ENCODE measurements around the gene MIA.
A peak's percentile ranks its signal among the peaks of the same experiment; 100 is the strongest.
"Not testable (repeated sequence)": the region's sequence is repeated elsewhere in the genome, so short reads cannot be mapped to it uniquely, and the experiment has no call there.

Gene MIA

GRCh38 chr19:40750874-40751537 is 24.3 kb upstream of the MIA start, which contains the start of gene SNRPA:
Gene SNRPA, plus strand, starts transcription at chr19:40751203. Its CDS starts 206 bp downstream, at chr19:40751409.
- peak; percentile 69 to 75 for ATAC-seq

DNA sequence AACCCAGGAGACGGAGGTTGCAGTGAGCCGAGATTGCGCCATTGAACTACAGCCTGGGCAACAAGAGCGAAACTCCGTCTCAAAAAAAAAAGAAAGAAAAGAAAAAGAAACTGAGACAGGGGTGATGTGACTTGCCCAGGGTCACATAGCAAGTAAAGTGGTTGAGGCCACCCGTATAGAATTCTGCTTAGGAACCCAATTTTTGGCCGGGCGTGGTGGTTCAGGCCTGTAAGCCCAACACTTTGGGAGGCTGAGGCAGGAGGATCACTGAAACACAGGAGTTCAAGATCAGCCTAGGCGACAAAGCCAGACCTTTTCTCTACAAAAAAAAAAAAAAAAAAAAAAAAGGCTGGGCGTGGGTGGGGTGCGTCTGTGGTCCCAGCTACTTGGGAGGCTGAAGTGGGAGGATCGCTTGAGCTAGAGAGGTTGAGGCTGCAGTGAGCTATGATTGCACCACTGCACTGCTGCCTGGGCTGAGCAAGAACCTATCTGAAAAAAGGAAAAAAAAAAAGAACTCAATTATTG is 23.0 kb upstream of the MIA start:
- ATAC-seq: no peak

GRCh38 chr19:40754611-40755247 is 20.6 kb upstream of the MIA start:
- ATAC-seq: peak in 1 of 2 donors; percentile 4

DNA sequence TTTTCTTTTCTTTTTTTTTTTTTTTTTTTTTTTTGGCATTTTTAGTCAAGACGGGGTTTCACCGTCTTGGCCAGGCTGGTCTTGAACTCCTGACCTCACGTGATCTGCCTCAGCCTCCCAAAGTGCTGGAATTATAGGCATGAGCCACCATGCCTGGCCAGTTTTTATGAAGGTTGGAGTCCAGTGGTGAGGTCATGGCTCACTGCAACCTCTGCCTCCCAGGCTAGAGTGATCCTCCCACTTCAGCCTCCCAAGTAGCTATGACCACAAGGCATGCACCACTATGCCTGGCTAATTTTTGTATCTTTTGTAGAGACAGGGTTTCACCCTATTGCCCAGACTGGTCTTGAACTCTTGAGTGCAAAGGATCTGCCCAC is 20.1 kb upstream of the MIA start:
- ATAC-seq: no peak

DNA sequence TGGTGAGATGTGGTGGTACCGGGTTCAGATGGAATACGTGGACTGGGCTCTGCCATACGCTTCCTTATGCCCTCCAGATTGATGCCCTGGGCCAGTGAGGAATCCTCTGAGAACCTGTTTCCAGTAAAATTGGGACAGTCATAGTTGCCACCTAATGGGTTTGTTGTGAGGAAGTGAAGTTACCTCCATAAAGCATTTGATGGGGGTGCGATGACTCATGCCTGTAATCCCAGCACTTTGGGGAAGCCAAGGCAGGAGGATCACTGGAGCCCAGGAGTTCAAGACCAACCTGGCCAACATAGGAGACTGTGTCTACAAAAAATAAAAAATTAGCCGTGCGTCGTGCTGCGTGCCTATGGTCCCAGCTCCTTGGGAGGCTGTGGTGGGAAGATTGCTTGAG is 19.5 kb upstream of the MIA start:
- ATAC-seq: no peak

GRCh38 chr19:40756502-40757110 is 18.7 kb upstream of the MIA start:
- ATAC-seq: no peak

DNA sequence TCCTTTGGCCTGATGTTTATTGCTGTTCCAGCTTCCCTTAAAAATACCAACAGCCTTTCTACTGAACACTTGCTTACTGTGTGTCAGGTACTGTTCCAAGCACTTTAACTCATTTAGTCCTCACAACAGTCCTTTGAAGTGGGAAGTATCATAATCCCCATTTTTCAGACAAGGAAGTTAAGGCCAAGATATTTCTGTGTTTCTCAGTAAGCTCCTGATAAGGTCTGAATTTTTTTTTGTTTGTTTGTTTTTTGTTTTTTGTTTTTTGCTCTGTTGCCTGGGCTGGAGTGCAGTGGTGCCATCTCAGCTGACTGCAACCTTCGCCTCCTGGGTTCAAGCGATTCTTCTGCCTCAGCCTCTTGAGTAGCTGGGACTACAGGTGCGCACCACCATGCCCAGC is 16.8 kb upstream of the MIA start:
- no peak for ATAC-seq

GRCh38 chr19:40759352-40759751 is 16.0 kb upstream of the MIA start:
- no peak for ATAC-seq

DNA sequence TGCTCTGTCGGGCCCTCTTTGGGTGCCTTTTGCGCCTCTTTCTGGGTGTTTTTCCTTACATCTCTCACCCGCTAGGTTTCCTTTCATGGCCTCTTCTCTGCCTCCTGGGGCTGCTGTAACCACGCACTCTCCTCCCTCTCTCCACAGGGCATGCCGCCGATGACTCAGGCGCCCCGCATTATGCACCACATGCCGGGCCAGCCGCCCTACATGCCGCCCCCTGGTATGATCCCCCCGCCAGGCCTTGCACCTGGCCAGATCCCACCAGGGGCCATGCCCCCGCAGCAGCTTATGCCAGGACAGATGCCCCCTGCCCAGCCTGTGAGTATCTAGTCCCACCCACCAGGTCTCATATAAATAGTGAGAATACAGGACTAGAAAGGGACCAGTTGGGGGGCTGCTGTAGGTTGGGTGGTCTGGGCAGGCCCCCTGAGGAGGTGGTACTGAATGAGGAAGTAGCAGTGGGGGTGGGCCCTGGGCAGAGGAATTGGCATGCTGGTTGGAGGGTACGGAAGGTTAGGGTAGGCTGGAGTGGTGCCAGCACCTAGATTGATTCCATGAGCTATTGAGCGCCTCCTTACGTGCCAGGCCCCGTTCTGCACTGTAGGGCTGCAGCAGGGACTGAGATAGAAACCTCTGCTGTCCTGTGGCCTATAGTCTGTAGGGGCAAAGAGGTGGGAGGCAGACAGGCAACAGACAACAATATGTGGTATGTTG is 12.4 kb upstream of the MIA start:
- no peak for ATAC-seq

DNA sequence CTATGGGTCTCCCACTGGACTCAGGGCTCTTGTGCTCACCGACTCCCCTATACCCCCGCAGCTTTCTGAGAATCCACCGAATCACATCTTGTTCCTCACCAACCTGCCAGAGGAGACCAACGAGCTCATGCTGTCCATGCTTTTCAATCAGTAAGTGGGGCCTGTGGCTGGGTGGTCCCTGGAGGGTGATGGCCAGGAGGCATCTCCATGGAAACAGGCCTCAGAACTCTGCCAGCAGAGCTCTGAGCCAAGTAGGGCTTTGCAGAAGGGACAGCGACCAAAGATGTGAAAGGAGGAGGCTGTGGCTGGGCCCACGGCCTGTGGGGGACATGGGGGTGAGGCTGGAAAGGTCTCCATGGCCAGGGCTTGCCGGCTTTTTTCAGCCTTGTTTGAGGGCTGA is 11.8 kb upstream of the MIA start:
- no peak for ATAC-seq

DNA sequence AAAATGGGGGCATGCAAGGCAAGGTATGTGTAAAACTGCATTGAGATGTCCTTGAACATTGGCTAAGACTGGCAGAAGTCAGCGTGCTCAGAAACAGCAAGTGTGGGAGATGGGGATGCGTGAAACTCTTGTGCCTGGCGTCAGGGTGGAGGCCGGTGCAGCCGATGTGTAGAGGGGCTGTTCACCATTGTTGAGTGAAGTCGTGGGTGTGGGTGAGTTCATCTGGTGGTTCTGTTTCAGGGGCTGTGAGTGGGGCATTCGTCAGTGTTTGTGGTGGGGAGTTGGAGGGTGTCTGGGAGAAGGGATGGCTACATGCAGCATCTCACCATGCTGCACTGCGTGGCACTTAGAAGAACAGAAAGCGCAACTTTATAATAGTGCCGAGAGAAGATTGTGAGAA is 11.4 kb upstream of the MIA start:
- no peak for ATAC-seq

GRCh38 chr19:40766385-40766784 is 8.9 kb upstream of the MIA start:
- not testable (repeated sequence) for ATAC-seq

GRCh38 chr19:40768869-40769268 is 6.5 kb upstream of the MIA start:
- ATAC-seq: no peak

DNA sequence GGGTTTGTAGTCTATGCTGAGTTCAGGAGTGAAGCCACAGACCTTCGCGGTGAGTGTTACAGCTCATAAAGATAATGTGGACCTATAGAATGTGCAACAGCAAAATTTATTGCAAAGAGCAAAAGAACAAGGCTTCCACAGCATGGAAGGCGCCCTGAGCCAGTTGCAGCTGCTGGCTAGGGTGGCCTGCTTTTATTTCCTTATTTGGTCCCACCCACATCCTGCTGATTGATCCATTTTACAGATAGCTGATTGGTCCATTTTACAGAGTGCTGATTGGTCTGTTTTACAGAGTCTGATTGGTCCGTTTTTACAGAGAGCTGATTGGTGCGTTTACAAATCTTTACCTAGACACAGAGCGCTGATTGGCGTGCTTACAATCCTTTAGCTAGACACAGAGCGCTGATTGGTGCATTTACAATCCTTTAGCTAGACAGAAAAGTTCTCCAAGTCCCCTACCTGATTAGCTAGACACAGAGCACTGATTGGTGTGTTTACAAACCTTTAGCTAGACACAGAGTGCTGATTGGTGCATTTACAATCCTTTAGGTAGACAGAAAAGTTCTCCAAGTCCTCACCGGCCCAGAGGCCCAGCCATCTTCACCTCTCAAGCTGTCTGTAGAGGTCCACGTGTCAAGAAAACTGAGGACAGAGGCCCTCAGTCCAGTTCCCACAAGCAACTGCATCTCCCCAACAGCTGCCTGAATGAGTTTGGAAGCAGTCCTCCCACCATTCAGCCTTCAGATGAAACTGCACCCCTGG is 4.0 kb upstream of the MIA start:
- not testable (repeated sequence) for ATAC-seq

DNA sequence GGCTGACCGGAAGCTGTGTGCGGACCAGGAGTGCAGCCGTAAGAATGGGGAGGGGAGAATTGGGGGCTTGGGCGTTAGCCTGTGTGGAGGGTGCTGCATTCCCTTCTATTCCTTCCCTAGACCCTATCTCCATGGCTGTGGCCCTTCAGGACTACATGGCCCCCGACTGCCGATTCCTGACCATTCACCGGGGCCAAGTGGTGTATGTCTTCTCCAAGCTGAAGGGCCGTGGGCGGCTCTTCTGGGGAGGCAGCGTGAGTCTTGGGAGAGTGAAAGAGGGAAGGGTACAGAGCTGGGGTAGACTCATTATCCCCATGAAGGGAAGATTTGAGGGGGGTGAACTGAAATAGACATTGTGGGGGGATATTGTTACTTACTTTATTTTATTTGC is 306 bp downstream of the MIA start:
- ATAC-seq: no peak

DNA sequence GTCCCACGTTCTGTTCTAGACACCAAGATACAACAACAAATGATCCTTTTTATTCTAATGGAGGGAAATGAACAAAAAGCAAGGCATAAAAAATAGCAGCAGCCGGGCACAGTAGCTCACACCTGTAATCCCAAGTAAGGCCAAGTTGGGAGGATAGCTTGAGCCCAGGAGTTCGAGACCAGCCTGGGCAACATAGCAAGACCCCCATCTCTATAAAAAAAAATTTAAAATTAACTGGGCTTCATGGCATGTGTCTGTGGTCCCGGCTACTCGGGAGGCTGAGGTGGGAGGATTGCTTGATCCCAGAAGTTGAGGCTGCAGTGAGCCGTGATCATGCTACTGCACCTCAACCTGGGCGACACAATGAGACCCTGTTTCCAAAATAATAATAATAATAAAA is 1.0 kb downstream of the MIA start:
- ATAC-seq: no peak

- ATAC-seq: peak; percentile 63 to 64
These were observed 1.8 kb downstream of the MIA start for GRCh38 chr19:40776932-40777644.

DNA sequence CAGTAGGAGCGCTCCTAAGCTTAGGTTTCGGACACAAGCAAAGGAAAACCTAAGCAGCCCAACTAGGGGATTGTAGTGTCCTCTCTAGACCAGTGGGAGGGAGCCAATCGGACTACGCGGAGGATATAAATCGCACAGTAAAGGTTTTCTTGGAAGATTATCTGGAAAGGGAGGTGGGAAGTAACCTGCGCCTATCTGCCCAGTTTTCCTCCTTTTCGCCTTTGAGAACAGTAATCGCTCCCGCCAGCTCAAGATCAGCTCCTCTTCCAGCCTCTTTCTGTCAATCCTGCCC is 2.3 kb downstream of the MIA start:
- no peak for ATAC-seq

DNA sequence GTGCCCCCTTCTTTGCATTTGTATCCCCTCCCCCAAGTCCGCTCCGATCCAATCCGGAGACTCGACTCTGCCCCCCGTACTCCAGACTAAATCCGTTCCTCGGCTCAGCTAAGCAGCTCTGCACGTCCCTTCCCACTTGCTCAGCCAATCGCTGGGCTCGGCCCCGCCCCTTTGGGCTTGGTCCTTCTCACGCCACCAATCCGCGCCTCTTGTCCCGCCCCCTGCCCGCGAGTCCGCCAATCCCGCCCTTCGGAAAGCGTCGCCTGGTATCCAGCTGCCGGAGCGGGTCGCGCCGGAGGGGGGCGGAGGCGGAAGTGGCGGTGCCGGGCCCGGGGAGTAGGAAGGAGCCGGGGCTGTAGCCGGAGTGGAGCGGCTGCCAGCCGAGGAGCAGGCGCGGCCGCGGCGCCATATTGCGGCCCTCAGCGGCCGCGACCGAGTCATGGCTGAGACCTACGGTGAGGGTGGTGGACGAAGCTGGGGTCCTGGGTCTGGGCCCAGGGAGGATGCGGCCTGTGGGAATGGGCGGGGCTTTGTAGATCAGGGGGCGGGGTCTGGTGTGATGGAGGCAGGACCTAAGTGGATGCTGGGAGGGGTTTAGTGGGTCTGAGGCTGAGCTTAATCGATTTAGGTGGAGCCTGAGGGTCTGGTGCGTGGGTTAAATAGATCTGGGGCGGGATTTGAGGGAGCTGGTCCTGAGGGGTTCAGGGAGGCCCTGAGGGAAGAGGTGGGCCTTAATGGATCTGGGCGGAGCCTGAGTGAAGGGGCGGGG is 2.8 kb downstream of the MIA start, which contains the start of gene RAB4B:
Gene RAB4B (plus strand): TSS at position 311 of the 769 bp plus-strand sequence. CDS start 129 bp downstream, at position 440.
- peak; percentile 83 to 88 for ATAC-seq

DNA sequence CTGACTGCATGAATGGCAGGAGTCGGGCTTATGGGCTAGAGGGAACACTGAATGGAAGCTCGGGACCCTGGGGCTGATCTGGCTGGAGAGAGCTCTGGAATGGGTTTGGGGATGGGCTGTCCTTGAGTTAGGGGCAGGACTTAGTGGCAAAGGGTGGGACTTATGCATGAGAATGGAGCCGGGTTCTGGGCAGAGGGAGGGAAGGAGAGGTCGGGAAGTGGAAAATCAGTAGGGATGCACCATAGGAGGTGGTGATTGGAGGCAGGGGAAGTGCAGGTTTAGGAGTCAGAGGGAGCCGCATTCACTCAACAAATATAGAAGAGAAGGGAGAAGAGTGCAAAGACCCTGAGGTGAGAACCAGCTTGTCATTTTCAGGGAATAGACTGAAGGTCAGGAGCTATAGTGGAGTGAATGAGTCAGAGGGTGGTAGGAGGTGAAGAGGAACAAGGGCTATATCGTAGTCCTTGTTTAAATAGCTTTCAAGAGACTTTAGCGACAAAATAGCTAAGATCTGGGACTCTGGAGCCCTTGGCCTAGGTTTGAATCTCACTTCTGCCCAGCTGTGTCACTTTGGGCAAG is 3.5 kb downstream of the MIA start:
- no peak for ATAC-seq

DNA sequence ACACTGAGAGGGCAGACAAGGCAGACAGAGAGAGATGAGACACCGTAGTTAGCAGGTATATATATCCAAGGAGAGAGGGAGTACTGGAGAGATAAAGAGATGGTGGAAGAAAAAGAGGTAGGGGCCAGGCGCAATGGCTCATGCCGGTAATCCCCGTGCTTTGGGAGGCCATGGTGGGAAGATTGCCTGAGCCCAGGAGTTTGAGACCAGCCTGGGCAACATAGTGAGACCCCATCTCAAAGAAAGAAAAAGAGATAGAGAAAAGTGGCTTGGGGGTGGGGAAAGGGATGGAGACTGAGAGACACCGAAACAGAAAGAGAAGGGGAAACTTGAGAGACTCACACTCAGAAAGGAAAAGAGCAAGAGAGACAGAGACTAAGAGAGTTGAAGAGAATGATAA is 5.3 kb downstream of the MIA start:
- no peak for ATAC-seq
